ENCODE results near the gene UPF1.
"Not testable (repeated sequence)": the region's sequence is repeated elsewhere in the genome, so short reads cannot be mapped to it uniquely, and the experiment has no call there.

Gene UPF1

DNA sequence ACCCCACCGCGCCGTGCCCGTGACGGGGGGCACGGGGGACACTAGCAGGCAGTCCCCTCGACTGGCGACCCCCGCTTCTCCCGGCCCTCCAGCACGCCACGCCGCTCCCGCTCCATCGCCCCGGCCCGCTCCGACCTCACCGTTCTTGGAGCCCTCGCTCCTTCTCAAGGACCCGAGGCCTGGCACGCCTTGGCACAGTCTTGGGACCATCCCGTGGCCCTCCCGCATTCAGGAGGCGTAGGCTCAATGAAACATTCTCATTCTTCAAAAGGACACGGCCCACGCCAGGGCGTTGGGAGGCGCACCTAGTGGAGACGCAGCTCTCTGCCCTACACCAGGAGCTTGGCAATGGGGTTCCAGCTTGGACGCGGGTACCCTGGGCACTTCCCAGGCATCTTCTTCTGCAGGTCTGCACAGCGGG lies 64.7 kb downstream of the UPF1 start:
- WGBS, result 26% methylated on average over 33 of the region's 33 CpGs
- H3K27ac ChIP-seq (ENCODE audit: low read depth, low read length), result no peak overlapping the region
- H3K36me3 ChIP-seq (ENCODE audit: insufficient read depth, low read length), result peaks cover 17% of the 10 kb centered on the region; the same call in 1 of the 2 replicates
- no peaks in the 10 kb centered on the region for H3K9me3 ChIP-seq (ENCODE audit: insufficient read depth, low read depth, low read length)
- peaks cover 17% of the 10 kb centered on the region for H3K27me3 ChIP-seq (ENCODE audit: insufficient read depth, low read length)
- H3K4me1 ChIP-seq (ENCODE audit: insufficient read depth, low read length), result peaks cover 6% of the 10 kb centered on the region
- peak overlapping the region; percentile 69 for H3K4me3 ChIP-seq (ENCODE audit: low read length)
- H3K9ac ChIP-seq (ENCODE audit: low read depth, low read length), result no peak overlapping the region

DNA sequence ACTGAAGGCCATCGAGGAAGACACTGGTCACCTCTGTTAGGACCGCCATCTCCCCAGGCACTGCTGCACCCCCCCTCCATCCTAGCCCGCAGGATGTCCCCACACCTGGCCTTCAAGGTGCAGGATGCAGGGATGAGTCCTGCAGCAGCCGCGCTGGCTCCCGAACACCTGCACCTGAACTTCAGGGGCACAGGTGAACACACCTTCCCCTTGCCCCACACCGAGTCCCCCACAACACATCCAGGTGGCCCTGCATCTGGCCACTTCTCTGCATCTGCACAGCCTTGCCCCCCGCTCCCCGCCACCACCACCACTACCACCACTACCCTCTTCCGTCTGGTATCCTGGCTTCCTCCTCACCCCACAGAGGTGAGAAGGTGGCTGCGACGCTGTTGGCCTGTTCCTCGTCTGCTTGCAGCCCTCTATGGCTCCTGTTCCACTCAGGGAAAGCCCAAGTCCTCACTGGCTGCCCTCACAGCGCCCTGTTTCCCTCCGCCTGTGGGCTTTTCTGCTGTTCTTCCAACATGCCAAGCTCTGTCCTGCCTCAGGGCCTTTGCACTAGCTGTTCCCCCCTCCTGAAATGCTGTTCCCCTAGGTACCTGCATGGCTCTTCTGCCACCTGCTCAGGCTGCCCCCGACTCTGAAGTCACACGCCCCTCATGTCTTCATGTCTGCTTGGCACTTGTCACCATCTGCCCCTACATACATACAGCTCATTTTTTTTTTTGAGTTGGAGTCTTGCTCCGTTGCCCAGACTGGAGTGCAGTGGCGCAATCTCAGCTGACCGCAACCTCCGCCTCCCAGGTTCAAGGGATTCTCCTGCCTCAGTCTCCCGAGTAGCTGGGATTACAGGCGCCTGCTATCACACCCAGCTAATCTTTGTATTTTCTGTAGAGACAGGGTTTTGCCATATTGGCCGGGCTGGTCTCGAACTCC lies 65.6 kb downstream of the UPF1 start:
- 90% methylated on average over 25 of the region's 25 CpGs for WGBS
- H3K27me3 ChIP-seq (ENCODE audit: insufficient read depth, low read length), result peaks cover 17% of the 10 kb centered on the region
- no peaks in the 10 kb centered on the region for H3K9me3 ChIP-seq (ENCODE audit: insufficient read depth, low read depth, low read length)

DNA sequence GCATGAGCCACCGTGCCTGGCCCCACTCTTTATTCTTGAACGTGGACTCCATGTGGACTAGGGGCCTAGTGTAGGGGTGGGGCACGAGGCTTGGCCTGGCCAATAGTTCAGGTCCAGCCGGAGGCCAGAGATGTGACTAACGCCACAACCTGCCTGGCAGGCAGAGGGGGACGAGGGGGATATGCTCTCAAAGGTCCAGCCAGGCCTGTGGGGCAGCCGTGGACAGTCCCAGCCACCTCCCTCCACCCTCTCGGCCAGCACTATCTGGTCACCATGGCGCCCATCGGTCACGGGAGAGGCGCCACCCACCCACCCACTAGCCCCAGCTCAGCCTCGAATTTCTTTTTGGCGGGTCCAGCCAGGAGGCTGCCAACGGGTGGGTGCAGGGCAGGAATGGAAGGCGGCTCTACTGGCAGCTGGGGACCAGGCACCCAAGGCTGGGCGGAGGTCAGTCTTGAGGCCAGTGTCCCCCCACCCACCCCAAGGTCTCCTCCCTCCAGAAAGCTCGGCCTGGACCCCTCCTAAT lies 66.4 kb downstream of the UPF1 start:
- H3K36me3 ChIP-seq (ENCODE audit: insufficient read depth, low read length), result peaks cover 19% of the 10 kb centered on the region; the same call in 1 of the 2 replicates
- no peaks in the 10 kb centered on the region for H3K9me3 ChIP-seq (ENCODE audit: insufficient read depth, low read depth, low read length)
- H3K27me3 ChIP-seq (ENCODE audit: insufficient read depth, low read length), result peaks cover 17% of the 10 kb centered on the region
- H3K4me3 ChIP-seq (ENCODE audit: low read length), result no peak overlapping the region
- 81% methylated on average over 18 of the region's 18 CpGs for WGBS
- H3K9ac ChIP-seq (ENCODE audit: low read depth, low read length), result no peak overlapping the region
- no peak overlapping the region for H3K27ac ChIP-seq (ENCODE audit: low read depth, low read length)
- peaks cover 6% of the 10 kb centered on the region for H3K4me1 ChIP-seq (ENCODE audit: insufficient read depth, low read length)

More for the DNA sequence above, 65.6 kb downstream of the UPF1 start:
- peaks cover 6% of the 10 kb centered on the region for H3K4me1 ChIP-seq (ENCODE audit: insufficient read depth, low read length)
- no peak overlapping the region for H3K4me3 ChIP-seq (ENCODE audit: low read length)
- no peak overlapping the region for H3K27ac ChIP-seq (ENCODE audit: low read depth, low read length)
- H3K9ac ChIP-seq (ENCODE audit: low read depth, low read length), result no peak overlapping the region
- H3K36me3 ChIP-seq (ENCODE audit: insufficient read depth, low read length), result peaks cover 18% of the 10 kb centered on the region; the same call in 1 of the 2 replicates

DNA sequence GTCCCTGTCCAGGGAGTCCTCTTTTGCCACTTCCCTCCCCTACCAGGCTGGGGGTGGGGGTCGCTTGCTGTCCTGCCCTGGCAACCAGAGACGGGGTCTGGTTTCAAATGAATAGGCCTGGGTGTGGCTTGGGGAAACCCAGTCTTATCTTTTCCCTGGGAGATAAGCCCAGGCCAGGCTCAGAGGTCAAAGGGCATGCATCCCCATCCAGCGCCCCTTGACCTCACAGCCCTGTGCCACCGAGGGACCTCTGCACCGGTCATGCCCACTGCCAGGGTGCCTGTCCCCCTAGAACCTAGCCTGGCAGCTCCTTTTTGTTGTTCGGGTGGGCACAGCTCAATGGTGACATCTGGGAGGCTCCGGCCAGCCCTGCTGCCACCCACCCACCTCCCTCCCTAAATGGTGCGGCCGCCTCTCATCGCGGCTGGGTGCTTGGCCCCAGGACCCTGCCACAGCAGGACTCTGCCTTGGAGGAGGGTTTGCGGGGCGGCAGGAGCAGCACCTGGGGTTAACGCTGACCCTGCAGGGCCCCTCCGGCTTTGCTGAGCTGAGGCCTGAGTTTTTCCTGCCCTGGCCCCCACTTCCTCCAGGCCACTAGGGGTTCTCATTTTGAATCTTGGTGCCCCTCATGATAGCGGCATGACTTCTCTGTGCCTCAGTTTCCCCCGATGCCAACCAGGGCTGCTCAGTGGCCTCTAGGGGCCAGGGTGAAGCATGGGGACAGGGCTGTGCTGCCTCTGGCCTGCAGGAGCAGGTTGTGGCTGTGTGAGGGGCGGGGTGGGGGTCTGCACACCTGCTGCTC lies 67.0 kb downstream of the UPF1 start:
- WGBS, result 86% methylated on average over 18 of the region's 18 CpGs
- H3K27me3 ChIP-seq (ENCODE audit: insufficient read depth, low read length), result peaks cover 17% of the 10 kb centered on the region
- H3K9me3 ChIP-seq (ENCODE audit: insufficient read depth, low read depth, low read length), result no peaks in the 10 kb centered on the region
- H3K4me3 ChIP-seq (ENCODE audit: low read length), result no peak overlapping the region
- H3K36me3 ChIP-seq (ENCODE audit: insufficient read depth, low read length), result peaks cover 17% of the 10 kb centered on the region; the same call in 1 of the 2 replicates
- H3K4me1 ChIP-seq (ENCODE audit: insufficient read depth, low read length), result peaks cover 6% of the 10 kb centered on the region
- no peak overlapping the region for H3K27ac ChIP-seq (ENCODE audit: low read depth, low read length)
- no peak overlapping the region for H3K9ac ChIP-seq (ENCODE audit: low read depth, low read length)

DNA sequence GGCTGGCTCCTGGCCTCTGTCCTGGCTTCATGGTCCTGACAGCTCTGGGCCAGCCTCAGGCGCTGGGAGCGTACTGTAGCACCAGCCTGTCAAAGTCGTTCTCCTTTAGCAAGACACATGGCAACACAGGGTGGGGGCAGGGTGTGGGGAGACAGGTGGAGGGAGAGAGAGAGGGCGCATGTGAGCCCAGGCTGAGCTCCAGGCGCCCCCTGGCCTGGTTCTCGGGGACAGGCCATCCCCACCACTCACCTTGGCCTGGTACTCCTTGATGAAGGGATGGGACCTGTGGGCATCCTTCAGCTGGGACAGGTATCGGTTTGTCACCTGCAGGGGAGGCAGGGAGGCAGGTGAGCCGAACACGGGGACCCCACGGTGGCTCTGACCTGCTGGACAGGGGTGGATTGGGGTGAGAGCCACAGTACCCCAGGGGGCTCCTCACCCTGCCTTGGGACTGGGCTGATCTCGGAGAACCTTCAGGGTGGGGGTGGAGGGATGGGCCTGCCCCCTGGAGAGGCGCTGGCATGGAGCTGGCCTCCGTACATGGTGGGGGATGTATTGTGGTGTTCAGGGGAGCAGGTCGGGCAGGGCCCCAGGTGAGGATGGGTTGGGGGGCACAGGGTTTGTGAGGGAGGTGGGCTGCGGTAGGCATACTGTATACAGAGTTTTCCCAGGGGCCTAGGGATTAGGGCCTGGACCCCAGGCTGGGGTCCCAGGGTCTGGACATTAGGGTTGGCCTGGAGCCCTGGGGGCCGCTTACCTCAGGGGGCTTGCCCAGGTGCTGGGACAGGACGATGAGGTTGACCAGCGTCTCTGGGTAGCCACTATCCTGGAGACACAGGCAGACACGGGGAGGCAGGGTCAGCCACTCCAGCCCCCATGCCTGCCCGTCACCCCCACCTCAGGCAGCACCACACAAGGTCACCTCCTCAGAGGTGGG lies 68.1 kb downstream of the UPF1 start:
- Histone ChIP-seq H3K9me3 (ENCODE audit: insufficient read depth, low read depth, low read length) (no peaks in the 10 kb centered on the region), H3K27me3 (ENCODE audit: insufficient read depth, low read length) (peaks cover 12% of the 10 kb centered on the region), H3K4me3 (ENCODE audit: low read length) (no peak overlapping the region), H3K36me3 (ENCODE audit: insufficient read depth, low read length) (peaks cover 17% of the 10 kb centered on the region), H3K4me1 (ENCODE audit: insufficient read depth, low read length) (no peaks in the 10 kb centered on the region), H3K9ac (ENCODE audit: low read depth, low read length) (no peak overlapping the region), H3K27ac (ENCODE audit: low read depth, low read length) (no peak overlapping the region)
- 91% methylated on average over 20 of the region's 20 CpGs for WGBS

DNA sequence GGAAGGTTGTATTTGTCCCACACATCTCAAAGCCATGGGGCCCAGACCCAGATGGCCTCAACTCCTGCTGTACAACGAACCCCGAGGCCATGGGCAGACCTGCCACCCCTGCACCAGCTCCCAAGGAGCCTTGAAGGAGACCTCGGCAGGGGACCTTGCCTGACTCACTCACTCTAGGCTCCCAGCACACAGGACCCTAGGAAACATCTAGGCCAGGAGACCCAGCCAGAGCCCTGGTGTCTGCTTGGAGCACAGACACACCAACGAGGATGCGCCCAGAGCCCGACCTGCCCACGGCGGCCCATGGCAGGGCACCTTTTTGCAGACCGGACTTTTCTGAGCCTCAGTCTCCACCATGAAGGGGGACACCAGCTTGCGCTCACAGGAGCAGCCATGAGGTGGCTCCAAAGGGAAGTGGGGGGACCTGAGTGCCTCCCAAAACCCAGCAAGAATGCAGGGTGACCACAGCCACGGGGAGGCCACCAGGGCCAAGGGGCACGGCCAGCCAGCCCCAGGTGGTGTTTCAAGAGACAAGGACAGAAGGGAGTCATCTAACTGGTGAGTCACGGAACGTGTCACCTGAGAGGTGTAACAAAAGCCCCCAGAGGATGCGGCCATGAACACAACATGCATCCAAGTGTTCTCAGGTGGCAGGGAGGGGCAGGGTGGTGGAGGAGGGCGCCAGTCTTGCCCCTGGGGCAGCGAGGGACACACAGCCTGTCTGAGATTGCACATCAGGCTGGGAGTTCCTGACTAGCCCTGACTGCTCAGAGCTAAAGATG lies 69.1 kb downstream of the UPF1 start:
- Histone ChIP-seq H3K36me3 (ENCODE audit: insufficient read depth, low read length) (peaks cover 20% of the 10 kb centered on the region), H3K4me1 (ENCODE audit: insufficient read depth, low read length) (no peaks in the 10 kb centered on the region)
- WGBS, result 89% methylated on average over 17 of the region's 17 CpGs

DNA sequence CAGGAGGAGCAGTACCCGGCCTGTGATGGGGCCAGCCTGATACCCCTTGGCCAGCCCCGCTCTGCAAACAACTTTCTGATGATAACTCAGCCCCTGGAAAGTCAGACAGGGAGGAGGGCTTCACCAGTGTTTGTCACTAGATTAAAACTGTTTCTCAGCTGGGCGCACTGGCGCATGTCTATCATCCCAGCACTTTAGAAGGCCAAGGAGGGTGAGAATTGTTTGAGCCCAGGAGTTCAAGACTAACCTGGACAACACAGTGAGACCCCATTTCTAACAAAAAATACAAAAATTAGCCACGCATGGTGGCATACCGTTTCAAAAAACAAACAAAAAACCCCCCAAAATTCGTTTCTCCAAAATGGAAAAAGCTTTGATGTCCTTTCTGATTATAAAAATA lies 69.7 kb downstream of the UPF1 start:
- Histone ChIP-seq H3K9ac (ENCODE audit: low read depth, low read length) (no peak overlapping the region), H3K27me3 (ENCODE audit: insufficient read depth, low read length) (peaks cover 10% of the 10 kb centered on the region), H3K36me3 (ENCODE audit: insufficient read depth, low read length) (peaks cover 24% of the 10 kb centered on the region), H3K4me3 (ENCODE audit: low read length) (no peak overlapping the region), H3K9me3 (ENCODE audit: insufficient read depth, low read depth, low read length) (no peaks in the 10 kb centered on the region), H3K4me1 (ENCODE audit: insufficient read depth, low read length) (no peaks in the 10 kb centered on the region), H3K27ac (ENCODE audit: low read depth, low read length) (no peak overlapping the region)
- 90% methylated on average over 7 of the region's 7 CpGs for WGBS

More for the DNA sequence above, 69.1 kb downstream of the UPF1 start:
- no peak overlapping the region for H3K9ac ChIP-seq (ENCODE audit: low read depth, low read length)
- H3K27me3 ChIP-seq (ENCODE audit: insufficient read depth, low read length), result peaks cover 12% of the 10 kb centered on the region
- no peak overlapping the region for H3K27ac ChIP-seq (ENCODE audit: low read depth, low read length)
- no peak overlapping the region for H3K4me3 ChIP-seq (ENCODE audit: low read length)
- no peaks in the 10 kb centered on the region for H3K9me3 ChIP-seq (ENCODE audit: insufficient read depth, low read depth, low read length)

DNA sequence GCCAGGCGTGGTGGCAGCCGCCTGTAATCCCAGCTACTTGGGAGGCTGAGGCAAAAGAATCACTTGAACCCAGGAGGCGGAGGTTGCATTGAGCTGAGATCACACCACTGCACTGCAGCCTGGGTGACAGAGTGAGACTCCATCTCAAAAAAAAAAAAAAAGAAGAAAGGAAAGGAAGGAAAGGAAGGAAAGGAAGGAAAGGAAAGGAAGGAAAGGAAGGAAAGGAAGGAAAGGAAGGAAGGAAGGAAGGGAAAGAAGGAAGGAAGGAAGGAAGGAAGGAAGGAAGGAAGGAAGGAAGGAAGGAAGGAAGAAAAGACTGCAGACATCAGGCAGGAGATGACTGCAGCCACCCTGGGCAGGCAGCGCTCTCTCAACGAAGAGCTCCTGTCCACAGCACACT lies 70.8 kb downstream of the UPF1 start:
- H3K4me1 ChIP-seq (ENCODE audit: insufficient read depth, low read length); H3K9ac ChIP-seq (ENCODE audit: low read depth, low read length); H3K27ac ChIP-seq (ENCODE audit: low read depth, low read length); H3K9me3 ChIP-seq (ENCODE audit: insufficient read depth, low read depth, low read length); H3K4me3 ChIP-seq (ENCODE audit: low read length); H3K27me3 ChIP-seq (ENCODE audit: insufficient read depth, low read length): not testable (repeated sequence)
- 94% methylated on average over 5 of the region's 5 CpGs for WGBS
- peaks cover 32% of the 10 kb centered on the region for H3K36me3 ChIP-seq (ENCODE audit: insufficient read depth, low read length)

DNA sequence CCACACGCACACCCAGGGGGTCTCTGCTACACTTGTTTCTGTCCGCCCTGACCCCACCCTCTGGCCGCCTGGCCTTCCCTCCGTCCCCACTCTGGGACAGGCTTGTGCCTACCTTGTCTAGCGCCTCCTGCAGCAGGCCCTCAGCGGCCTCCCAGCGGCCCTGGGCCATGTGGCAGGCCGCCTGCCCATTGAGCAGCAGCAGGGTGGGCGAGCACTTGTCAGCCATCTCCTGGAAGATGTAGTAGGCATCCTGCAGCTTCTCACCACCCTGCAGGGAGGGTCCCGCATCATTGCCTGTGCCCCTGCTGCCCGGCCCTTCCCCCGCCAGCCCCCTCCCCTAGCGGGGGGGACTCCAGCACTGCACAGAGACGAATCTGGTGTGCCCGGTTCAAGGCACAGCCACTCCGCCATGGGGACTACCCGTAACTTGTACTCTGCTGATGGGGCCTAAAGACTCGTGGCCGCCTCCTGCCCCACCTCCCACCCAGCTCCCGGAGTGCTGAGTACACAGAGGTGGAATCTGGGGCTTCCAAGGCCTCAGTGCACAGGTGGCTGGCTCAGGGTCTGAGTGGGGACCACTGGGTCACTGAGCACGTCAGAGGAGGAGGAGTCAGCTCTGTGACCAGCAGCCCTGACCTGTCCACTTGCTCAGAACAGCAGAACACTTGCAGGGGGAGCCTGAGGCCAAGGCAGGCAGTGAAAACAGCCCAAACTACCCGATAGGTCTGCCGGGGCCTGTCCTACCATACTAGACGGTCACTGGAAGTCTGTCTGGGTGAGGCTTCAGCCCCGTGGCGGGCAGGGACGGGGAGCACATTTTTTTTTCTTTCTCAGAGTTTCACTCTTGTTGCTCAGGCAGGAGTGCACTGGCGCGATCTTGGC lies 71.6 kb downstream of the UPF1 start:
- Histone ChIP-seq H3K27me3 (ENCODE audit: insufficient read depth, low read length) (no peaks in the 10 kb centered on the region), H3K36me3 (ENCODE audit: insufficient read depth, low read length) (peaks cover 37% of the 10 kb centered on the region), H3K4me1 (ENCODE audit: insufficient read depth, low read length) (no peaks in the 10 kb centered on the region), H3K9ac (ENCODE audit: low read depth, low read length) (no peak overlapping the region), H3K27ac (ENCODE audit: low read depth, low read length) (no peak overlapping the region), H3K4me3 (ENCODE audit: low read length) (no peak overlapping the region), H3K9me3 (ENCODE audit: insufficient read depth, low read depth, low read length) (no peaks in the 10 kb centered on the region)
- WGBS, result 90% methylated on average over 29 of the region's 29 CpGs

Data from HUES64 (cell line).